ENCODE results near the gene ALB.

DNA sequence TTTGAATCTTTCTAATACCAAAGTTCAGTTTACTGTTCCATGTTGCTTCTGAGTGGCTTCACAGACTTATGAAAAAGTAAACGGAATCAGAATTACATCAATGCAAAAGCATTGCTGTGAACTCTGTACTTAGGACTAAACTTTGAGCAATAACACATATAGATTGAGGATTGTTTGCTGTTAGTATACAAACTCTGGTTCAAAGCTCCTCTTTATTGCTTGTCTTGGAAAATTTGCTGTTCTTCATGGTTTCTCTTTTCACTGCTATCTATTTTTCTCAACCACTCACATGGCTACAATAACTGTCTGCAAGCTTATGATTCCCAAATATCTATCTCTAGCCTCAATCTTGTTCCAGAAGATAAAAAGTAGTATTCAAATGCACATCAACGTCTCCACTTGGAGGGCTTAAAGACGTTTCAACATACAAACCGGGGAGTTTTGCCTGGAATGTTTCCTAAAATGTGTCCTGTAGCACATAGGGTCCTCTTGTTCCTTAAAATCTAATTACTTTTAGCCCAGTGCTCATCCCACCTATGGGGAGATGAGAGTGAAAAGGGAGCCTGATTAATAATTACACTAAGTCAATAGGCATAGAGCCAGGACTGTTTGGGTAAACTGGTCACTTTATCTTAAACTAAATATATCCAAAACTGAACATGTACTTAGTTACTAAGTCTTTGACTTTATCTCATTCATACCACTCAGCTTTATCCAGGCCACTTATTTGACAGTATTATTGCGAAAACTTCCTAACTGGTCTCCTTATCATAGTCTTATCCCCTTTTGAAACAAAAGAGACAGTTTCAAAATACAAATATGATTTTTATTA lies 28.3 kb downstream of the ALB start:
- TF ChIP-seq EZH2phosphoT487 (IDR thresholded peaks at IDR 0.05; ENCODE audit: insufficient read depth, low read depth) (no peak), EZH2 (IDR thresholded peaks at IDR 0.05; ENCODE audit: insufficient read depth, poor library complexity, severe bottlenecking) (no peak)
